Stimulated activated CD4-positive, alpha-beta T cell treated with anti-CD3 and anti-CD28 coated beads, Interleukin-4, amount 100 ng/mL, for 48 hours (primary cell): ENCODE results near the gene ARHGEF40.

Experiments
- DNase-seq, 2 donors: peaks; one replicate each; pipeline ENCODE4 v3.0.0-alpha.2; 2020; ENCODE audit warnings: low read depth in 2 of 2

ARHGEF40 gene

DNA sequence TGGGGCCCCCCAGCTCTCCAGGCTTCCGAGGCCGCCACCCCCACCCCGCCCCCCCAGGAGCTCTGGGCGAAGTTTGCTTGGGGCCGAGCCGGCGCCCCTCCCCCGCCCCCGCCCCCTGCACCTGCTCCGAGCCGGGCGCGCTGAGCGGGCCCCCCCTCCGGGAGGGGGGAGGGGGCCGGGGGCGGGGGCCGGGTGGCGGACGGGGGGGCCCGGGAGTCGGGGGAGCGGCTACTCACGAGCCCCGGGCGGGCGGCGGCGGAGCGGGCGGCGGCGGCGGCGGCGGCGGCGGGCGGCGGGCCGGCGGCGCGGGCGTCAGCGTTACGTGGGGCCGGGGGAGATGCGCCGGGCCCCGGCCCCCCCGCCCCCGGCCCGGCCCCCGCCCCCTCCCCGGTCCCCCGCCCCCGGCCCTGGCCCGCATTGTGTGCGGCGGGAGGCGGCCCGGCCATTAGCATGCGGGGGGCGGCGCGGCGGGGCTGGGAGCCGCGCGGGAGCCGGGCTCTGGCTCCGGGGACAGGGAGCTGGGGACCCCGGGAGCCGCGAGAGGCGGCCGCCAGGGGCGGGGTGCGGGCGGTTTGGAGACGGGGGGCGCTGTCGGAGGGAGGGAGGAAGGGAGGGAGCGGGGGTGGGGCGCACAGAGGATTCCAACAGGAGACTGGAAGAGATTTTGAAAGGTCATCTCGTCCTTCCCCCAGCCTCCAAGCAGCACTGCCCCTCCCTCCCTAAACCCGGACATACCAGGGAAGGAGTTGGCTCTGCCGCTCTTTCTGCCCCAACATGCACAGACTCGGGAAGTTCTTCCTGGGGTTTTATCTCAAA, 28.2 kb downstream of the ARHGEF40 start, which contains the start of gene ZNF219:
ZNF219 (minus strand) TSS at position 580 of the 816 bp plus-strand sequence. CDS start 5,064 bp downstream, outside the sequence.
- DNase-seq, result no peak

DNA sequence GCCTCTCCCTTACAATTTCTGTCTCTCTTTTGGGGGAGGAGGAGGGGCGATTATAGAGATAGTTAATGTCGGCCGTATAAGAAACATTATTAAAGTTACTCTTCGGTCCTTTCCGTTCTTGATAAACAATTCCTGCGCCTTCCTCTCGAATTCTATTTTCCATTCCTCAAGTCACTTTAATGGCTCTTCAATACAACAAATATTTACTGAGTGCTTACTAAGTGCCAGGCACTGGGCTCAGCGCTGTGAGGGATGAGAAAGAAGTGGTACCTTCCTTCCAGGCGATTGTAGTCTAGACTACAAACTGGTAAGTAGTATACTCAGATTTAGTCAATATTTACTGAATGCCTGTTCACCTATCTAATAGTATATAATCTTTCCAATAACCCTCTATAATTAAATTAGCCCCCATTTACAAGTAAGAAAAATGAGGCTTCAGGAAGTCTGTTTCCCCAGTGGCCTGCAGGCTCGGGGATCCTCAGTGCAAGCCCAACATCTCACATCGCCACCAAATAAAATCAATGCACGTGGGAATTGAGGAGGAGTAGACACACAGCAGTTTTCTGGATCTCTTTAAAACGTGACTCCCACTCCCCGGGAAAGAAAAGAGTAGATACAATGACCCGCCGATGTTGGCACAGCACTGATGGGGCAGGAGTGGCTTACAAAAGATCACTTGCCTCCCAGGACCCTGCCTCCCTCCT, 28.9 kb downstream of the ARHGEF40 start:
- no peak for DNase-seq

DNA sequence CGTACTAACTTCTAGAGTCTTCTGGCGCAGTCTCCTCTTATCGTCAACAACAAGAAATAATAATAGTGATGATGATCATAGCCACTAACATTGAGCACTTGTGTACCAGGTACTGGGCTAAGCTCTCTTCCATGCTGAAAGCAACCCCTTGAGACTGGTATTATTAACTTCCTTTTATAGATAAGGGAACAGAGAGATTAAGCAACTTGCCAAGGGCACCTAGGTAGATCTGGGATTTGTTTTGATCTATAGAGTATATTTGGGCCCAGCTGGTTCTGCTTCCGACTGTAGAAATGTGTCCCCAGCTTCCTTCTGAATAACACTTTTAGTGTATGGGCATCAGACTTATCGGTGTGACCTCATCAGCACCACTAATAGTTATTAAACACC, 29.5 kb downstream of the ARHGEF40 start:
- no peak for DNase-seq

DNA sequence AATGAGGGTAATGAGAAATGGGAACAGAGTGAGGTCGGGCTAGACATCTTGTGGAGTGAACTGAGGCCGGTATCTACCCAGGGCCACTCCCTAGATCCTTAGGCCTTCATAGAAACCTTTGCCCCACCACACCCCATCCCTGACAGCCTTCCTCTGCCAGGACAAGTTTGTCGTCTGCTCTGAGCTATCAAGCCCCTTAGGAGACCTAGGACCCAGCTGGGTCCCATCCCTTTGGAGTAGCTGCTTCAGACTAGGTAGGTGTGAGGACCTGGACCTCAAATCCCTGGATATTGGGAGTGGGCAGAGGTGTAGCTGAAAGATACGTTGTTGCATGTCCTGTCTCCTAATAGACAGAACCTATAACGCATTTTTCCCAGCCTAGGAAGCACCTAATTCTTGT, 30.8 kb downstream of the ARHGEF40 start, which contains the start of gene TMEM253:
TMEM253 (plus strand) TSS at position 136 of the 400 bp plus-strand sequence. CDS start 278 bp downstream, outside the sequence.
- DNase-seq, result no peak

DNA sequence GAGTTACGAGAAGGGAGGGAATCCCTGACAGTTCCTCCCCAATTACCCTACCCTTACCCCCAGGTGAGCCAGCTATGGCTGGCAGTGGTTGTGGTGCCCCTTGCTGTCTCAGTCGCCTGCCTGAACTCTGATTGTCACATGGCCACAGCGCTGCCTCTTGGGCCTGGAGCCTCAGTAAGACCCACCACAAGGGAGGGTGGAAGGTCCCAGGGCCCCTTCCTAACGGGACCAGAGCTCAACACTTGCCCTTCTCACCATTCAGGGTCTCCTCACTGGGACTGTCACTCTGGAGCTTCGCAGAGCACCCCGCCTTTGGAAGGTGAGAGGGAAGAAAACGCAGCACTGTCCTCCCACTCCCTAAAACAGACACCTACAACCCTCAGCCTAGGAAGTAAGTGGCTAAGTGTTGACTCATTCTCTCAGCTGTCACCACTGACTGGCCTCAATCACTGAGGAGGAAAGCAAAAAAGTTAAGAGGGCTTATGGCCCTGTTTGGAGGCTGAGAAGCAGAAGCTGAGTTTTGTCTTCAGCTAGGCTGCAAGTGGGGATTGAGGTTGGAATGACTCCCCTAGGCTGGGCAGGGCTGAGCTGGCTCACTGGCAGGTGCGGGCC, 31.8 kb downstream of the ARHGEF40 start:
- no peak for DNase-seq

DNA sequence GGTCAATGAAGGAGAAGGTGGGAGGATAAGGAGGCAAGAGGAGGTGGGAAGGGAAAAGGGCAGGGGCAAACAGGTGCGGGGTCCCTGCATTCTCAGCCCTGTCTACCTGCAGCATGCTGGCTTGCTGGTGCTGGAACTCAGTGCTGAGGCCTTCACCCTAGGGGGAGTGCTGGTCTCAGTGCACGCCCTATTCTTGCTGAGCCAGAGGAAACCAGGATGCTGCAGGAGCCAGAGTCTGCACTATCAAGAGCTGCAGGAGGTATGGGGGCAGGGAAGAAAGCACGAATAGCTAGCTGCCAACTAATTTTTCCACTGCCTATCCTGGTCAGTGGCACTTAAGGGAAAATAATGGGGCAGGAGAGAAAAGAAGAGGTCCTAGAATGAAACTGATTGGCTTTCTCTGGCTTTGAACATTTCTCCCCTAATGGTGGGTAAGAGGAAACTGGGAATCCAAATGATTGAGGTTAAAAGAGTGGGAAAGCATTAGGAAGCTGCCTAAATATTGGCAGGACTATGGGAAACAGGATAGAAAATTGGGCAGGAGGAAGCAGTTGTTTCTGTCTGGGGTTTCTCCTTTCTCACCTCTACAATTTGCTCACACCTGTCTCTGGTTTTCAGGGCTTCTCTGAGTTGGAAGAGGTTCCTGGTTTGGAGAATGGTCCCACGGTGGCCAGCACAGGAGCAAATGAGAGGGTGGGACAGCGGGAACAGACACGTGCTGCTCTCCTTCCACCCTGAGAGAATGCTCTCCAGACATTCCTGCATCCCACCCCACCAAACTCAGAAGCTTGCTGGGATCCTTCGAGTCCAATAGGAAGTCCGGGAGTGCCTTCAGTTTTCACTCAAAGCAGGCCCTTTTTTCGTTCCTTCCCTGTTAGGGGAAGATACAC, 32.7 kb downstream of the ARHGEF40 start:
- DNase-seq, result no peak

DNA sequence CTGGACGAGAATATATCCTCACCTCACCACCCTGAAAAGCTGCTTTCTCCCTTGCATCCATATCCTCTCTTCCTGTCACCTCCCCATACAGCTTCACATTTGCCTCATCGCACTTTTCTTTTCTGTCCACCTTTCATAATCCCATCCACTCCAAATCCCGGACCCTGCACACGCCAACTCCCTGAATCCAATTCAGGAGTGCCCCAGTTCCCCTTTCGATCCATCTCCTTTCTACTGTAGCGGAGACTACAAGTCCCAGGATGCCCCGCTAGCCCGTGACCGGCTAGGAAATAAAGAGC, 33.3 kb downstream of the ARHGEF40 start:
- no peak for DNase-seq

DNA sequence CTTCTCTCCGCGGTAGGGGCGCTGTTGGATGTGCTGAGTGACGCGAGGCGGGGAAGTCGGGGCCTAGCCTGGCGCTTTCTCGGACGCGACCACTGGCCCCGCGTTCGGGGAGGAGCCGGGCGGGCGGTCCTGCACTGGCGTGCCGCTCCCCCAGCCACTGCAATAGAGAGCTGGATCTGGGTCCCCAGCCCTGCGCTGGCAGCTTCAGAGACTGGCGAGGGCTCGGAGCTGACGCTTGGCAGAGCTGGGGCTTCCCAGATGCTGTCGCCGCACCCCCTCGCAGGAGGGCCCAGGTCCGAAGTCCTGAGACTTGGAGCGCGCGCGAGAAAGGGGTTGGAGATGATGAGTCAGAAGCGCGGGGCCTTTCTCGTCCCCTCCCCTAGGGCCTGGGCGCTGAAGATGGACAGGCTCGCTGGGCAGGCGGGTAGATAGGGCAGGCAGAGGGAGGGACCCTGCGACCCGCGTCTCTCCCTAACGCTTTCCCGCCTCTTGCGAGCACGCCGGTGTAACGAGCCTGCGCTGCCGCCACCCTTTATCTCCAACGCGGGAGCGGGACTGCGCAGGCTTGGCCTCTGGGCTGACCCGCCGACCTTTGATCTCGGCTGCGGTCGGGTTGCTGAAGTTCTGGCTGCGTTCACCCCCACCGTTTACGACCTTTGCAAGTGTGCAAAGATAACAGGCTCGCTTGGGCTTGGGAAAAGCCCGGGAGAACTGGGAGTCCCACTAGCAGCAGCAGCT, 33.8 kb downstream of the ARHGEF40 start:
- peak; percentile 92 to 94 for DNase-seq

DNA sequence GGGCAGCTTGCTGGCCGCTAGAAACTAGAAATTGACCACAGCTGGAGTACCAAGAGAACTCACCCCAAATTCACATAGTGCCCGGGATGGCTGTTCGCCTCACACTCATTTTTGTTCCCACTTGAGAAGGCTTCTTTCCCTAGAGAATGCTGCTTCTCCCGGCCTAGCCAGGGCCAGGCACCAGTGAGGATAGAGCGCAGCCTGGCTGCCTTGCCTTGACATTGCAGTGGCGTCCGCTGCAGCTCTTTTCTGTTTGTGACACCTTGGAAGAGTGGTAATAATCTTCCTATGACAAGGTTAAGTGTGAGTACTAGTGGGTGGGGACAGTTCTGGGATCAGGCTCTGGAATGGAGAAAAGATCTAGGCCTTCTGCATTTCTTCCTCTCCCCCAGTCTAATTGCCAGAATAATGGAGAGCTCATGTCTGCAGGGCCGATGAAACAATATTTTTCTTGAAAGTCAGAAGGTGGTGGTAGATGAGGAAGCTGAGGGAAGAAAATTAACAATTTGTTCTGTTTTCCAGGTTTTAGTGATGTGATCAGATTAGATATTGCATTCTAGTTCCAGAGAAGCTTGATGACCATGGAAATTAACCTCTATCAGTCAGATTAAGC, 34.5 kb downstream of the ARHGEF40 start:
- DNase-seq, result peak; percentile 49 to 53

DNA sequence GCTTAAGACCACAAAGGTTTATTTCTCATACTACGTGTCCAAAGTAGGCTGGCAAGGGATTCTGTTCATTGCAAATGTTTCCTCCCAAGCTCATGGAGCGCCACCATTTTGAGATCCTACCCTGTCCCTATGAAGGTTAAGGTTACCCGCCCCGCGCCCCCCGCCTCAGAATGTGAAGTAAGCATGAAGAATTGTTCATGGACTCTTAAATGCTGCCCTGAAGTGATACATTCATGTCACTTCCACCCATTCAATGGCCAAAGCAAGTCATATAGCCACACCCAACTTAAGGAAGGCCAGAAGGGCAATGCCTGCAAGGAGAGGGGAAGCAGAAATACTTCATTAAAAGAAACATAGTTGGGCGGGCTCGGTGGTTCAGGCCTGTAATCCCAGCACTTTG, 35.0 kb downstream of the ARHGEF40 start:
- no peak for DNase-seq

DNA sequence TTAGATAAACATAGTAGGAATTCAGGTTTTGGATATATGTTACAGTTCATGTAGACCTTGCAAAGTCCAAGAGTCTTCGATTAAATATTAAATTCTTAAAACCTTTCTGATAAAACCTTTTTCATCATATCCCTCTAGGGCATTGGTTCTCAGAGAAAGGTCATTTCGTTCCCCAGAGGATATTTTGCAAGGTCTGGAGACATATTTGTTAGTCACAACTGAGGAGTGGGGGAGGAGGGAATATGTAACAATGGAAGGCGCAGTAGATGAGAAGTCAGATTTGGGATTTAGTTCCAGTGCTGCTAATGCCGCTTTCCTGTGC, 36.0 kb downstream of the ARHGEF40 start:
- DNase-seq, result no peak

DNA sequence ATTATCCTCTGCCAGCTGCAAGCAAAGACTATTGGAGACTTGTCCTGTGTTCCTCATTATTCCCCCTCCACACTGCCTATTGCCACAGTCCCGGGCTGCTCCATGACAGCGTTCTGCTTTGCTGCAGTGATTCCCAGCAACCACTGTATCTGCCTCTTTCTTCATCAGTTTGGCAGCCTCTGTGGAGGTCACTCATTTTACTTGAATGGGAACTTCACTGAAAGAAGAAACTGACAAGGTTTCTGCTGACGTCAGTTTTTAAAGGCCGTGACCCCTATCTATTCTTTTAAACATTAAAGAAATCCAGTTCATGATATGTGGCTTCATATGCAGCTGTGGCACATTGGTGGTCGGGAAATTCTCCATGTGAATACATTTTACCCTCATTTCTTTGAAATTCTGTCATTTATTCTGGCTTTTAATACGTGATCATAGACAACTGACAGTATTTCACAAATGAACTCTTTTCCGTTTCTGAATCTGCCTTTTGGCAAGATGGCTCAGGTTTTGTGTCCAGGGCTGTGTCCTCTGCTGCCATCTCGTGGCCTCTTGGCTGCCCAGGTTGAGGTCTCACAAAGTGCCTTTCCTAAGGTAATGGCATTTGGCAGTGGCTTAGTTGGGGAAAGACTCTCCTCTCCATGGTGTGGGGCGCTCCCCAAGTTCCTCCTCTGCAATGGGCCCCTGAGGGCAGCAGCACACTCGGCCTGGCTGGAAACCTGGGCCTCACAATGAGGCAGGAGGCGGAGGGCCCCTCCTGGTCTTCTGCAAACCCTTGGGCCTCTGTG, 36.6 kb downstream of the ARHGEF40 start:
- peak; percentile 66 to 70 for DNase-seq

DNA sequence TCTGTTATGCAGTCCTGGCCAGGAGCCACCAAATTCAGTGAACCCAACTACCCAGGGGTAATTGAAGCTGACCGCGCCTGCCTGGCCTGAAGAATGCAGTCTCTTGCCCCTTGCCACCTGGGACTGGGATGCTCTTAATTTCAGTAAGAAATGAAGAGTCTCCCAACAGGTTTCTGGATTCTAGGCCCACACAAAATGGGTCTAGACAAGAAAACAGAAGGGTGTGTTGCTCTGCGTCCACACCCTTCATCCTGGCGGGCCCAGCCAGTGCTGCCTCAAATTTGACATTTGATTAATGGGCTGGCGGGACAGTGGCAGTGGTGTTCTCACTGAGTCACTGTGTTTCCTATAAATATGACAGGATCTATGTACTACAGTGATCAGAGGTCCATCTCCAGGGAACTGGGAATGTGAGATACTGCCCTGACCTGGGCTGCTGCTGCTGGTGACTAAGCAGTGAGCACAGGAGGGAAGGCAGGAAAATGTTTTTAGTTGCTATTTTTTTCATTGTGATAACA, 37.2 kb downstream of the ARHGEF40 start:
- no peak for DNase-seq

DNA sequence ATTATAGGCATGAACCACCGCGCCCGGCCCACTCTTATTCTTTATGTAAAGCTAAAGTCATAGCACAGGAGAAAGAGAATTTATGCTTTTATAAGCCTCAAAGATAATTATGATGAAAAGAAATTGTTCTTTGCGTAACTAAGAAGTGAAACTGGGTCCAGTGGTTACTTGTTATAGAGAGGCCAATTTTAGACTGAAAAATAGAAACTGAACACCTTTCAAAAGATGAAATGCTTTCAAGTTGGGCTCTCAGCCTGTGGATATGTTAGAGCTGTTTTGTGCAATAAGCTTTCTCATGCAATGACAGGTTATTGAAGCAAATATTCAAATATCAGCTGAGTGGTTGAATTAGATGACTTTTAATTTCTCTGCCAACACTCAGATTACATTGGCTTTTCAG, 38.7 kb downstream of the ARHGEF40 start:
- DNase-seq, result no peak

DNA sequence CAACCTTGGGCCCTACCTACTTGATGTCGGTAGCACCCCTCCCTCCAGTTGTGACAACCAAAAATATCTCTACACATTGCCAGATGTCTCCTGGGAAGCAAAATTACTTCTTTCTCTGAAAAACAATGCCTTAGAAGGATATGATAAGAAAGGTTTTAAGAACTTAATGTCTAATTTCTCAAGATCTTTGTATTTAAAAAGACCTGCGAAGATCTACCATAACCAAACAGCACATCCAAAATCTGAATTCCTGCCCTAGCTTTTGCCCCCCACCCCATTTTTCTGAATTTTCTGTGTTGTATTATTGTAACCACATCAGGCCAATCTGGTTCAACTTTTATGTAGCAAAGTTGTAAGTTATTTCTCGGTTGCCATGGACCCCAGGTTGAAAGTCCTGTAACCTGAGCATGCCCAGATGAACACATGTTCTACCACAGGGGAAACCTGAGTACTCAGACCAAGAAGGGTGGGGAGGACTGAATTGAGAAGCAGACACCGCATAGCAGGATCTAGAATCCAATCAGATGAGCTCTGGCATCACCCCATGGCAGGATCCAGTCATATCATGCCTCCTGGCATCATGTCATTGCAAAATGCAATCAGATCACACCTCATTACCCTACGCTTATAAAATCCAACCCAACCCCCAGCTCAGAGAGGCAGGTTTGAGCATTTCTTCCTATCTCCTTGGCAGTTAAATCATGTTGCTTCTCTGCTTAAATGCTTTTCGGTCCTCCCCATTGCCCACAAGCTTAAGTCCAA, 39.5 kb downstream of the ARHGEF40 start:
- DNase-seq, result peak in 1 of 2 donors; percentile 54

DNA sequence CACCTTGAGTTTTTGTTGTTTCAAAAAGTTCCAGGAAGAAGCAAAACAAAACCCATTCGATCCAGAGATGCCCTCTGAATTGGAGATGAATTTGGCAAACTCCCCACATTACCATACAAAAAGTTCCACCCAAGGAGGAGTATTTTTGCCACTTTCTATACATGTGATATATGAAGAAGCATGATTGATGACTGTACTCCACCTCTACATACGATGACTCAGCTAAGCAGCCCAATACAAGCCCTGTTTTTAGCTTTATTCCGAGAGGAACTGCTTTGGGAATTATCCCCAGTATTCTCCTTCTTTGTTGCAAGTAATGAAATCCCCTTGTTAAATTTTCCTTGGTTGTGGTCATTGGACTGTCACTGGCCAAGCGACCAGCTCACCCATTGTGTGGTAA, 42.2 kb downstream of the ARHGEF40 start:
- no peak for DNase-seq

DNA sequence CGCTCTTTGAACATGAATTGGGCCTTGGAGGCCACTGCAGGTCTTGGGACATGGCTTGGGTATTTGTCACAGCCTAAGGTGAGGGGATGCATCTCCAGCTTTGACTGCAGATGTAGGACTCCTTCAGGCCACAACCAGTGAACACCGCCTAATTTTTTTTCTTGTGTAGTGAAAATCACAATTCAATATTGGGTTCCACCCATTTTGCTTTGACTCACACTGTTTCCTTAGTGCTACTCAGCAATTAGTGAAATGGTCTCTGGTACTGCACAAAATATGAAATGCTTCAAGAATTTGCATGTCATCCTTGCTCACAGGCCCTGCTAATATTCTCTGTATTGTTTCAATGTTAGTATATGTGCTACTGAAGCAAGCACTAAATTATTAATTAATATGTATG, 43.3 kb downstream of the ARHGEF40 start:
- DNase-seq, result no peak

DNA sequence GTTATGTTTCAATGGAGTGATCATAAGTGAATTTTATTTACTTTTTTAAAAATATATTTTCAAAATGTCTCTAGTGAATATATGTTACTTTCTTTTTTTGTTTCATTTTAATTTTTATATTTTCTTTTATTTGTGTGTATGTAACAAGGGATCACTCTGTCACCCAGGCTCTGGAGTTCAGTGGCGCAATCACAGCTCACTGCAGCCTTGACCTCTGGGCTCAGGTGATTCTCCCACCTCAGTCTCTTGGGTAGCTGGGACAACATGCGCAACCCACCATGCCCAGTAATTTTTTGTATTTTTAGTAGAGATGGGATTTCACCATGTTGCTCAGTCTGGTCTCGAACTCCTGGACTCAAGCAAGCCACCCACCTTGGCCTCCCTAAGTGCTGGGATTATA, 48.8 kb downstream of the ARHGEF40 start:
- DNase-seq, result no peak

DNA sequence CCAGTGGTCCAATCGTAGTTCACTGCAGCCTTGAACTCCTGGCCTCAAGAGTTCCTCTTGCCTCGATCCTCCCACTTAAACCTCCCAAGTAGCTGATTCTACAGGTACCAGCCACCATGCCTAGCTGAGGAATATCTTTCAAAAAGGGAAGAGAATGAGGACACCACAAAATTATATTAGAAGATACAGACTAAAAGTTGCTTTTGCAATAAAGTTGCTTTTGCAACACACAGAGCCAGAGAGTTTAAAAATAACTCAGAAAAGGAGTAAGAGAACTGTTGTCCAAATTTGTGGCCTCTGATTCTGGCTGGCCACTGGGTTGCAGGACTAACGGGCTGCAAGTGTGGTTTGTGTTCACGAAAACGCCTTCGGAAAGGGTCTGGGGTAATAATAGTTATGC, 50.6 kb downstream of the ARHGEF40 start:
- no peak for DNase-seq
